ENCODE data around the gene GTPBP8.

The GTPBP8 gene

GRCh38 chr3:112990672-112991602, at the start of gene GTPBP8:
Gene GTPBP8, plus strand, starts transcription at chr3:112990984. Its CDS starts 16 bp downstream, at chr3:112991000.
- peak; percentile 48 for DNase-seq (ENCODE audit: low read depth)

DNA sequence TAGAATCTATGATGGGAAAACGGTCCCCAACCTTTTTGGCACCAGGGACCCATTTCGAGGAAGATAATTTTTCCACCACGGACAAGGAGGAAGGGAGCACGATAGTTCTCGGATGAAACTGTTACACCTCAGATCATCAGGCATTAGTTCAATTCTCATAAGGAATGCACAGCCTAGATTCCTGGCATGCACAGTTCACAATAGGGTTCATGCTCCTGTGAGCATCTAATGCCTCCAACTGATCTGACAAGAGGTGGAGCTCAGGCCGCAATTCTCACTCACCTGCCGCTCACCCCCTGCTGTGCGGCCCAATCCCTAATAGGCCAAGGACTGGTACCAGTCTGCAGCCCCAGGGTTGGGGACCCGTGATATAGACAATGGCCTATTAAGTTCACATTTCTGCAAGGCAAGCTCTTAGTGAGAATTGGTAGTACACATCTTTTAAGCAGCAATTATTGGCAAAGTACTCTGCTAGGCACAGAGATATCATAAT, 42.4 kb upstream of the GTPBP8 start:
- no peak for DNase-seq (ENCODE audit: low read depth)

DNA sequence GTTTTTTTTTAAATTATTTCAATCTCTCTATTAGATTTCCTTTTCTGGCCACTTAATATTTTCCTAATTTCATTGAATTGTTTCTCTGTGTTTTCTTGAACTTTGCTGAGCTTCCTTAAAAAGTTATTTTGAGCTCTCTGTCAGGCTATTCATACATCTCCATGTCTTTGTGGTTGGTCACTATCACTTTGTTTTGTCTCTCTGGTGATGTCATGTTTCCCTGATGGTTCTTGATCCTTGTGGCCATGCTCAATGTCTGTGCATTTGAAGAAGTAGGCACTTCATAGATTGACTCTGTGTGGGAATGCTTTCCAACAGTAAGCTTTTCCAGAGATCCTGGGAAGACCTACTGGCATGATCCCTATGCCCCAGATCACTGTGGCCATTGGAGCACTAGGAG, 34.4 kb upstream of the GTPBP8 start:
- DNase-seq (ENCODE audit: low read depth): no peak

DNA sequence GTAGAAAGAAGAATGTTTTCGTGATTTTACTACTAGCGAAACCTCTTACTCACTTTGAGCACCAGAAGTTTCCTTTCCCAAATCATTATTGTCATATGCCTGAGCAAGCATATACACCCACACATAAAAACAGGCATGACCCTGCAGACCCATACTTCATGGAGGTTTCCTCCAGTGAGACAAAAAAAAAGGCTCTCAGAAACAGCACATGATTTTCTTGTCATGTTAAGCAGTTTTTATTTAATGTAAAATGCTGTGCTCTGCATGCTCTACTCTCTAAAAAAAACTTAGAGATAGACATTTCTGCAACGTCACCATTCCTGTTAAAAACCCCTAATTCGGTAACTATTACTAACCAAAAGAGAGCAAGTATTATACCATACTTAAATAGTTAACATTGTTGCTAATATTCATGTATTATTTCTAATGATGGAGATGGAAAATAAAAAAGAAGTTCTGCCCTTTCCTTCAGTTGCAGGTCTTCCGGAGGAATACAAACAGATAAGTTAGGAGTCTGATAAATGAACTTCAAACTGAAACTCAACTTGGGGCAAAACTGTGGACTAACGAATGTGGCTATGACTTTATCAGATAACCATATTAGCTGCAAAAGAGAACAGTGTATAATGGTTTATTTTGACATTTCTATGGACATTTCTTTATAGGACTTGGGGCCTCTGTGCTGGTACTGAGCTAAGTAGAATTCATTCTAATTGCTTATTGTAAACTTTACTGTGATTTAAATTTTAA, 31.8 kb upstream of the GTPBP8 start:
- DNase-seq (ENCODE audit: low read depth): no peak

DNA sequence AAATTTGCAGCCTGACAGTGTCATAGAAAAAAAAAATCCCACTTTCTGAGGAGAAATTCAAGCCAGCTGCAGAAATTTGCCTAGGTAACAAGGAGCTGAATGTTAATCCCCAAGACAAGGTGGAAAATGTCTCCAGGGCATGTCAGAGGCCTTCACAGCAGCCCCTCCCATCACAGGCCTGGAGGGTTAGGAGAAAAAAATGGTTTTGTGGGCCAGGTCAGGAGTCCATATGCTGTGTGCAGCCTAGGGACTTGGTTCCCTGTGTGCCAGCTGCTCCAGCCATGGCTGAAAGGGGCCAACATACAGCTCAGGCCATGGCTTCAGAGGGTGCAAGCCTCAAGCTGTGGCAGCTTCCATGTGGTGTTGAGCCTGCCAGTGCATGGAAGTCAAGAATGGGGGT, 27.1 kb upstream of the GTPBP8 start:
- no peak for DNase-seq (ENCODE audit: low read depth)

DNA sequence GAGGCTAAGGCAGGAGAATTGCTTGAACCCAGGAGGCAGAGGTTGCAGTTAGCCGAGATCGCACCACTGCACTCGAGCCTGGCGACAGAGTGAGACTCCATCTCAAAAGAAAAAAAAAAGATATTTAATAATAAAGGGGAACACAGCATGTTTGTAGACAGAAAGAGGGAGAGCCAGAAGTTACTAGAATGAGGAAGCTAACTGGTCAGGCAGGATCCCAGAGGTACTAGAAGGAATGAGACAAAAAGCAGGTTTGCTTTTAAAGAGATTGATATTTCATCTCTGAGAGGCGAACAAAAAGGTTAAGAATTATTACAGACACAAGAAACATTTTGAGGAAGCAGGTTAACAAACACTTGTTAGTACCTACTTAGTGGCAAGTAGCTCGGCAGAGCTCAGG, 25.1 kb upstream of the GTPBP8 start:
- no peak for DNase-seq (ENCODE audit: low read depth)

DNA sequence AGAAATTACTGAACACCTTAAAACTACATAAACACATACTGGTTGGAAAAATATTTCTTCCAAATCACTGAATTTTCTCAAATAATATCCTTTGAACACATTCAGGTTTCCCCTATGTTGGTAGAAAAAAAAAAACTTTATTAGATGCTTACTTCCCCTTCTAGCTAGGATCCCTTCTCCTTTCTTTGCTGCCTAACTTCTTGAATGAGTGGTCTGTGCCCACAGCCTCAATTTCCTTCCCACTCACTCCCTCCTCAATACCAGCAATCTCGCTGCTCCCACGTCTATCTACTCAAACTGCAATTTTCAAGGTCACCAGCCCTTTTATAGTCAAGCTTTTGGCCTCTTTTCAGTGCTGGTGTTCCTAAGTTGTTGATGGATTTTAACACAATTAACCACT, 24.2 kb upstream of the GTPBP8 start:
- no peak for DNase-seq (ENCODE audit: low read depth)

- no peak for DNase-seq (ENCODE audit: low read depth)
Observed at GRCh38 chr3:112967425-112967824, 23.4 kb upstream of the GTPBP8 start.

DNA sequence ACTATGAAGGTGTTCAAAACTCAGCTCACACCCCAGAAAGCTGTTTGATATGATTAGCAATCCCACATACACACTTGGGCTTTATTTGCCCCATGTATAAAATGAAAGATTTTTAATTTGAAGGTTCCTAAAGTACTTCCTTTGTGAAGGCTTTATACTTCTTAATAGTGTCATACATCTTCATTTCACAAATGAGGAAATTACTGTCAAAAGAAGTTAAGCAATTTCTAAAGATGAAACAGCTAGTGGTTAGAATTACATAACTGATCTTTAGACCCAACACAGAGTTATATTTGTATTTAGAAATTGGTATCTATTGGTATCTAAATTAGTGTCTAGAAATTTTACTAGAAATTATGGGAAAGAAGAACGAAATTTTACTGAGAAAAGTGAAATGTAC, 23.0 kb upstream of the GTPBP8 start:
- no peak for DNase-seq (ENCODE audit: low read depth)

DNA sequence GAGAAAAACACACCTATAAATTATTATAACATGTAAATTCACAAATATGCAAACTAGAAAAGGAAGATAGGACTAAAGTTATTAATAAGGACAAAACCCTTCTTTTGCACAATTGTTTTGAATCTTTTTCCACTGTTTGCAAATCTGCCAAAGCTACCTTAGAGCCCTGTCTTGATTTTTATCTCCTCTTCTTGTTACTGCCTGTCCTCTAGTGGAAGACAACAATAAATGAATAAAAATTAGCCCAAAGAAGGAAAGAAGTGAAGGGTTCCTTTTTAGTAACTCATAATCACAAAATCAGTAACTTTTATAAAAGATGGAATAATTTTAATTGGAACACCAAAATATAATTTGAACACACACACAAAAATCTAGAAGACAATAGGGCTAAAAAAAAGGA, 18.6 kb upstream of the GTPBP8 start:
- DNase-seq (ENCODE audit: low read depth): no peak

GRCh38 chr3:112973325-112974177, 17.2 kb upstream of the GTPBP8 start:
- DNase-seq (ENCODE audit: low read depth): no peak

DNA sequence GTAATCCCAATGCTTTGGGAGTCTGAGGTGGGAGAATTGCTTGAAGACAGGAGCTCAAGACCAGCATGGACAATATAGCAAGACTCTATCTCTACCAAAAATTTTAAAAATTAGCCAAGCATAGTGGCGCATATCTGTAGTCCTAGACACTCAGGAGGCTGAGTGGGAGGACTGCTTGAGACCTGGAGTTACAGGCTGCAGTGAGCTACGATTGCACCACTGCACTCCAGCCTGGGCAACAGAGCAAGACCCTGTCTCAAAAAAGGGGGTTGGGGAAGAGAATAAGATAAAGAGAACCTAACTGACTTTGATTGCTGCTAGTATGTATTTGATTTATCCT, 16.6 kb upstream of the GTPBP8 start:
- no peak for DNase-seq (ENCODE audit: low read depth)

DNA sequence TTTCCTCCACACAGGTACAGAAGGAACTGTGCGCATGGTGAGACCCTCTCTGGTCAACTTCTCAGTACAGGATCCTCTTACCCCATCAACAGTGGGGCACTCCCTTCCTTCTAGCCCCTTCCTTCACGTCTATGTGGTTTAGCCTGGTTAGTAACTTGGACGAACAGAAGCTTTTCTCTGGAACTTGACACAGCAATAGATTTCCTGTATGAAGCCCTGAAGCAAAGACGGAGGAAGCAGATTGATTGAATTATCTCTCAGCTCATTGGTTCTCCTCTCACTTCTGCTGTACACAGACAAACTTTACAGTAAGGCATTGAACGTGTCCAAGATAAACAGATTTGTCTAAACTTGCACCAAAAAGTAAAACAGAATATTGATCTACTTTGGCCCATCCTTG, 15.9 kb upstream of the GTPBP8 start, which contains the start of gene CD200R1:
Gene CD200R1, minus strand, starts transcription at position 210 of the 400 bp plus-strand sequence. CDS start 246 bp downstream, outside the sequence.
- DNase-seq (ENCODE audit: low read depth): peak; percentile 18

DNA sequence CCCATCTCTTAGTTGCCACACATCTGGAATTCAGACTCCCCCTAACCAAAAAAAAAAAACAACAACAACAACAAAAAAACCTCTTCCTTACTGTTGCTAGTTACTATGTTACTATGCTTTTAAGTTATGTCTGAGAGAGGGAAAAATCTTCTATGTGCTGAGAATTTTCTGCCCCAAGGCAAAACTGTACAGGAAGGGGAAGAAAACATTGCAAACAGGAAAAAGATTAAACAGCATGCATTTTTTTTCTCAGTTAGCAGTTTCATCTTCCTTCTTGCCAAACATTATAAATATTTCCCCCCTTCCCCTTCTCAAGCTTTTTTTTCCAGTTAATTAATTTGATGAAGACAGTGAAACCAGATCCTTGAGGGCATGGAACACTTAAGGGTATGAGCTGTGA, 14.8 kb upstream of the GTPBP8 start:
- DNase-seq (ENCODE audit: low read depth): no peak

GRCh38 chr3:112976953-112977352, 13.8 kb upstream of the GTPBP8 start:
- DNase-seq (ENCODE audit: low read depth): no peak

- DNase-seq (ENCODE audit: low read depth): no peak
Observed at GRCh38 chr3:112979244-112979832, 11.4 kb upstream of the GTPBP8 start.

DNA sequence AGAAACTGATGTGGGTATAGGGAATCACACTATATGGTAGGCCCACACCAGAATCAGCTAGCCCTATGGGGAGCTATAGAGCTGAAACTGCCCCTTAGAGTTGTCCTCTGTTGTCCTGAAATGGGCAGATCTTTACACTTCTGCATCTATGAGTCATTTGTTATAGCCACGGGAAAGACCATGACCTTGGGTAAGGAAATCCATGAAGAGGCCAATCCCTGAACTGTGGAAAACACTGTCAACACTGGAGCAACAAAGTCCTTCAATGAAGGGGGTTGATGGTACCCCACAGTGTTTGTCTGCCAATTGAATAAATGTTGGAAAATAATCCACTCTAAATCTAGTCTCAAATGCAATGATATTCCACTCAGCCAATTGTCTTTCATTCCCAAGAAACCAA, 10.7 kb upstream of the GTPBP8 start:
- no peak for DNase-seq (ENCODE audit: low read depth)

- DNase-seq (ENCODE audit: low read depth): no peak
Observed at GRCh38 chr3:112982710-112983109, 8.1 kb upstream of the GTPBP8 start.

GRCh38 chr3:112984485-112984884, 6.3 kb upstream of the GTPBP8 start:
- DNase-seq (ENCODE audit: low read depth): no peak

DNA sequence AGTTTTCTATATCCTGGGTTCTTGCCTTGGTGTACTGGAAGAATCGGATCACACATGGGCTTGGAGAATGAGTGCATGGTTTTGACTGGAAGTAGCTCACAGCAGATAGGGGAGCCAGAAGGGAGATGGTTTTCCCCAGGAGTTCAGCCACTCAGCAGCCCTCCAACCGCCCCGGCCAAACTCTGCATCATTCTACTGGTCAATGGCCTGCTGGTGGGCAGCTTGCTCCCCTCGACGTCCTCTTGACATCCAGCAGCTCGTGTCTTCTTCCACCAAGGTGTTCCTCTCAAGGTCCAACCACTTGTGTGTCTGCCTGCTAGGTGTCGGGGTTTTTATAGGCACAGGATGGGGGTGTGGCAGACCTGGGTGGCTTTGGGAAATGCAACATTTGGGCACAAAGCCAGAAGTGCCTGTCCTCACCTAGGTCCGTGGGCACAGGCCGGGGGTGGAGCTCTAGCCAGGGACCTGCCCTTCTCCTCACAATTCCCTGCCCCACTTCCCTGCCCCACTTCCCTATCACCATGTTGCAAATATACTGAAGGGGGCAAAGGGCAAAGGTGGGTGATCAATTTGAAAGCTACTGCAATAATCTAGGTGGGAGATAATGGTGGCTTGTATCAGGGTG, 3.0 kb upstream of the GTPBP8 start:
- no peak for DNase-seq (ENCODE audit: low read depth)

DNA sequence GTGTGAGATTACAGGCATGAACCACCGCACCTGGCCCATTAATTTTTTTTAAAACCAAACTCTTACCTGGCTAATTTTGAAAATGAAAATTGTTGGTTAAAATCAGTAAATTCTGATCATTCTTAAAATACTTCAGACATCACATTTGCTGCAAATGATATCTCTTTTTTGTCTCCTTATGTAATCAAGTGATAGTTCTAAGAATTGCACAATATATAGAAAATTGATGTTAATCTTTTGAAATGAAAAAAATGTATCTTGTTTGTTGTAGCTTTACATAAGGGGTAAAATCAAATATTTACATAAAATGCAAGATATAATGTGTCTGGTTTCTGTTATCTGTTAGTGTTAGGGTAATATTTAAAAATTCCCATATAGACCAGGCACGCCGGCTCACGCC, 5.0 kb downstream of the GTPBP8 start:
- DNase-seq (ENCODE audit: low read depth): no peak
